Uterus (tissue), 2 donors: ENCODE measurements around the gene TCF3.

Experiments used
- POLR2A ChIP-seq, 2 donors: fragments of 450-650 bp; IDR thresholded peaks; one replicate each; pipeline ENCODE4 v1.6.1; 2016; ENCODE audit warnings: antibody characterized with exemption in 2 of 2, mild to moderate bottlenecking in 1 of 2, moderate library complexity in 1 of 2
- TF ChIP-seq, protein P1 (sequence below), 4 experiments: fragments of 200-600 bp in 2 of 4; fragments of 450-650 bp in 2 of 4; sonication (generic) in 2 of 4; IDR thresholded peaks; one replicate each; pipeline ENCODE4 v1.5.1; 2016 to 2019; ENCODE audit warnings: antibody characterized with exemption in 4 of 4, mild to moderate bottlenecking in 2 of 4, moderate library complexity in 1 of 4

DNA sequence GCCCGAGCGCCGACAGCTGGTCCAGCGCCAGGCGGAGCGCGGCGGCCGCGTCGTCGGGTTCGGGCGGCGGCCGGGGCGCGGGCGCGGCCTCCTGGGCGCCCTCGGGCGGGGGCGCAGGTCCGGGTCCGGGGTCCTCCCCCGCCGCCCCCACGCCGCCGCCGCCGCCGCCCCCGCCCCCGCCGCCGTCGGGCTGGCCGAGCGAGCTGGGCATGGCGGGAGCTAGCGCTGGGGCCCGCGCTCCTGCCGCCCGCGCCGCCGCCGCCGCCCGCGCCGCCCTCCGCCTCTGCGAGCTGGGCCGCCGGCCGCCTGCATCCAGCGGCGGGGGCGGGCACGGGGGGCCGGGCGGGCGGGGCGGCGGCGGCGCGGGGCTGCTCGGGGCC is 84.6 kb downstream of the TCF3 start:
- TF ChIP-seq, protein P1, sequence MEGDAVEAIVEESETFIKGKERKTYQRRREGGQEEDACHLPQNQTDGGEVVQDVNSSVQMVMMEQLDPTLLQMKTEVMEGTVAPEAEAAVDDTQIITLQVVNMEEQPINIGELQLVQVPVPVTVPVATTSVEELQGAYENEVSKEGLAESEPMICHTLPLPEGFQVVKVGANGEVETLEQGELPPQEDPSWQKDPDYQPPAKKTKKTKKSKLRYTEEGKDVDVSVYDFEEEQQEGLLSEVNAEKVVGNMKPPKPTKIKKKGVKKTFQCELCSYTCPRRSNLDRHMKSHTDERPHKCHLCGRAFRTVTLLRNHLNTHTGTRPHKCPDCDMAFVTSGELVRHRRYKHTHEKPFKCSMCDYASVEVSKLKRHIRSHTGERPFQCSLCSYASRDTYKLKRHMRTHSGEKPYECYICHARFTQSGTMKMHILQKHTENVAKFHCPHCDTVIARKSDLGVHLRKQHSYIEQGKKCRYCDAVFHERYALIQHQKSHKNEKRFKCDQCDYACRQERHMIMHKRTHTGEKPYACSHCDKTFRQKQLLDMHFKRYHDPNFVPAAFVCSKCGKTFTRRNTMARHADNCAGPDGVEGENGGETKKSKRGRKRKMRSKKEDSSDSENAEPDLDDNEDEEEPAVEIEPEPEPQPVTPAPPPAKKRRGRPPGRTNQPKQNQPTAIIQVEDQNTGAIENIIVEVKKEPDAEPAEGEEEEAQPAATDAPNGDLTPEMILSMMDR (IDR thresholded peaks at IDR 0.05), result no peak
- TF ChIP-seq POLR2A (IDR thresholded peaks at IDR 0.05), result no peak
